Liver (tissue), 9 donors: Measurements from ENCODE around the gene AKT1S1. TPM values are rescaled to one million over a fixed set of nuclear protein-coding genes. Genes with fewer than 3 reads are reported as not detected.

ENCODE experiments used
- DNase-seq: peaks from one replicate; pipeline ENCODE4 v3.0.0-alpha.2; 2017; ENCODE audit warnings: low spot score
- H3K27ac ChIP-seq, 2 donors: one replicate each; pipeline ENCODE4 v1.7.0; 2013; ENCODE audit warnings: inconsistent platforms in 2 of 2, low read length in 2 of 2, control low read depth in 1 of 2, low read depth in 1 of 2, mild to moderate bottlenecking in 1 of 2
- H3K27me3 ChIP-seq, 4 donors: one replicate each; pipeline versions ENCODE4 v1.6.1 to v1.7.0; 2013; ENCODE audit warnings: low read length in 3 of 4, inconsistent platforms in 1 of 4, mild to moderate bottlenecking in 1 of 4, moderate library complexity in 1 of 4; ENCODE audit not compliant: control insufficient read depth in 4 of 4, insufficient read depth in 4 of 4
- H3K36me3 ChIP-seq, 4 donors: one replicate each; pipeline versions ENCODE4 v1.6.1 to v1.7.0; 2013; ENCODE audit warnings: low read length in 3 of 4, mild to moderate bottlenecking in 3 of 4, low read depth in 1 of 4, moderate library complexity in 1 of 4; ENCODE audit not compliant: control insufficient read depth in 4 of 4, insufficient read depth in 3 of 4
- H3K4me1 ChIP-seq, 4 donors: one replicate each; pipeline versions ENCODE4 v1.6.1 to v1.7.0; 2013; ENCODE audit warnings: low read length in 3 of 4, mild to moderate bottlenecking in 3 of 4, moderate library complexity in 1 of 4; ENCODE audit not compliant: control insufficient read depth in 4 of 4, insufficient read depth in 4 of 4
- H3K4me3 ChIP-seq, 3 donors: one replicate each; pipeline versions ENCODE4 v1.6.1 to v1.7.0; 2013; ENCODE audit warnings: low read length in 3 of 3, control low read depth in 1 of 3, low read depth in 1 of 3, mild to moderate bottlenecking in 1 of 3
- H3K9ac ChIP-seq, 2 donors: one replicate each; pipeline ENCODE4 v1.7.0; 2013; ENCODE audit warnings: low read length in 2 of 2, mild to moderate bottlenecking in 2 of 2, moderate library complexity in 2 of 2, control low read depth in 1 of 2, low read depth in 1 of 2
- H3K9me3 ChIP-seq, 4 donors: one replicate each; pipeline versions ENCODE4 v1.6.1 to v1.7.0; 2013; ENCODE audit warnings: low read length in 3 of 4; ENCODE audit not compliant: control insufficient read depth in 4 of 4
- EGR1 ChIP-seq, 2 donors: IDR thresholded peaks; 2 replicates each; pipeline ENCODE4 v1.6.1; 2016 to 2018; ENCODE audit warnings: antibody characterized with exemption in 2 of 2, low read depth in 2 of 2
- FOXA2 ChIP-seq: IDR thresholded peaks from 2 replicates; pipeline ENCODE4 v1.6.1; 2016; ENCODE audit warnings: antibody characterized with exemption
- GABPA ChIP-seq, 2 donors: IDR thresholded peaks in 1 of 2; conservative IDR thresholded peaks in 1 of 2; 2 replicates each; pipeline ENCODE4 v1.6.1; 2016; ENCODE audit warnings: antibody characterized with exemption in 2 of 2, mild to moderate bottlenecking in 1 of 2, moderate library complexity in 1 of 2
- HNF4G ChIP-seq: IDR thresholded peaks from 2 replicates; pipeline ENCODE4 v1.6.1; 2016; ENCODE audit warnings: antibody characterized with exemption
- JUND ChIP-seq, 2 donors: IDR thresholded peaks; 2 replicates each; pipeline ENCODE4 v1.6.1; 2016; ENCODE audit warnings: antibody characterized with exemption in 2 of 2
- RXRA ChIP-seq, 2 donors: IDR thresholded peaks; 2 replicates each; pipeline ENCODE4 v1.6.1; 2017 to 2018; ENCODE audit warnings: antibody characterized with exemption in 2 of 2, mild to moderate bottlenecking in 1 of 2
- SP1 ChIP-seq: IDR thresholded peaks from 2 replicates; pipeline ENCODE4 v1.6.1; 2018; ENCODE audit warnings: antibody characterized with exemption, mild to moderate bottlenecking
- TAF1 ChIP-seq: conservative IDR thresholded peaks from 2 replicates; pipeline ENCODE4 v1.6.1; 2016; ENCODE audit warnings: antibody characterized with exemption, mild to moderate bottlenecking
- YY1 ChIP-seq: IDR thresholded peaks from 2 replicates; pipeline ENCODE4 v1.6.1; 2016; ENCODE audit warnings: antibody characterized with exemption, mild to moderate bottlenecking
- WGBS: extraction: QIAGEN DNeasy Blood & Tissue Kit; methylation state at CpG from one replicate; pipeline ENCODE4 v1.1.7; 2013; 5-methylcytosine and 5-hydroxymethylcytosine counted together
- polyA plus RNA-seq, 2 donors: library from polyadenylated mRNA; stranded (reverse) in 1 of 2; unstranded in 1 of 2; fragments of 200-250 nt in 1 of 2; fragments of >200 nt in 1 of 2; fragmentation: Nextera tagmentation in 1 of 2; extraction: Ambion mirVana in 1 of 2; gene quantifications; one replicate each; pipeline versions ENCODE4 v1.2.1 to v1.2.3, GENCODE V29; 2013 to 2015
- total RNA-seq, 2 donors: library from RNA; depleted of rRNA; stranded (reverse); fragments of >200 nt; gene quantifications; one replicate each; pipeline ENCODE4 v1.2.3, GENCODE V29; 2014
- TF ChIP-seq, protein P1 (sequence below): IDR thresholded peaks from 2 replicates; pipeline ENCODE4 v1.6.1; 2016; ENCODE audit warnings: antibody characterized with exemption
- TF ChIP-seq, protein P2 (sequence below): IDR thresholded peaks from 2 replicates; pipeline ENCODE4 v1.6.1; 2016; ENCODE audit warnings: antibody characterized with exemption
- TF ChIP-seq, protein P3 (sequence below): fragments of 150-350 bp; IDR thresholded peaks from 2 replicates; pipeline ENCODE4 v1.5.1; 2017; ENCODE audit warnings: improper control_type of control experiment, low read depth, low read length; ENCODE audit not compliant: missing input control
- TF ChIP-seq, protein P4 (sequence below): IDR thresholded peaks from 2 replicates; pipeline ENCODE4 v1.6.1; 2016; ENCODE audit warnings: antibody characterized with exemption, mild to moderate bottlenecking
- TF ChIP-seq, protein P5 (sequence below): IDR thresholded peaks from 2 replicates; pipeline ENCODE4 v1.6.1; 2016; ENCODE audit warnings: antibody characterized with exemption
- donor health status: healthy.
- donor health status: healthy.
- donor health status: healthy.
- donor health status: healthy.
- donor health status: healthy.

AKT1S1 gene
- total and polyA plus RNA-seq, 4 donors, result 6.8 to 43.9 (median 12.9) TPM

DNA sequence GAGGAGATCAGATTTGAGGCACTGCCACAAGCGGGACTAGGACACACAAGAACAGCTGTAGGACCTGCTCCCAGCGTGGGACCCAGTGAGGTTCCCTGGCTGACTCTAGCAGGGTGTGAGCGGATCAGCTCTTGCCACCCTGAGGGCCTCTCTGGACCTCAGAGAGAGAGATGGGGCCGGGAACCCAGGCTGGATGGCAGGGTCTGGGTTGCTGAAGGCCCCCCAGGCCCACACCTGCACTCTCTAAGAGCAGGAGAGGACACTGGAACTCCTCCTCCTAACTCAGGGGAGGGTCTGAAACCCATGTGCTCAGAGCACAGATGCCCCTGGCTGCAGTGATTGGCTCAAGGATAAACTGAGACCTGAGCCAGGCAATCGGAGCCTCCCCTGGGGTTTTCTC is 33.0 kb upstream of the AKT1S1 start:
- Histone ChIP-seq H3K27ac (no peak overlapping the region), H3K9ac (no peak overlapping the region), H3K4me1 (peaks cover 0 to 11% (median 4%) of the 10 kb centered on the region in 4 donors), H3K9me3 (no peaks in the 10 kb centered on the region), H3K27me3 (no peaks in the 10 kb centered on the region), H3K36me3 (peaks cover 6 to 37% (median 16%) of the 10 kb centered on the region in 4 donors), H3K4me3 (no peak overlapping the region)
- DNase-seq, result no peak
- TF ChIP-seq TAF1, result no peak
- no peak for TF ChIP-seq YY1
- TF ChIP-seq, protein P1, sequence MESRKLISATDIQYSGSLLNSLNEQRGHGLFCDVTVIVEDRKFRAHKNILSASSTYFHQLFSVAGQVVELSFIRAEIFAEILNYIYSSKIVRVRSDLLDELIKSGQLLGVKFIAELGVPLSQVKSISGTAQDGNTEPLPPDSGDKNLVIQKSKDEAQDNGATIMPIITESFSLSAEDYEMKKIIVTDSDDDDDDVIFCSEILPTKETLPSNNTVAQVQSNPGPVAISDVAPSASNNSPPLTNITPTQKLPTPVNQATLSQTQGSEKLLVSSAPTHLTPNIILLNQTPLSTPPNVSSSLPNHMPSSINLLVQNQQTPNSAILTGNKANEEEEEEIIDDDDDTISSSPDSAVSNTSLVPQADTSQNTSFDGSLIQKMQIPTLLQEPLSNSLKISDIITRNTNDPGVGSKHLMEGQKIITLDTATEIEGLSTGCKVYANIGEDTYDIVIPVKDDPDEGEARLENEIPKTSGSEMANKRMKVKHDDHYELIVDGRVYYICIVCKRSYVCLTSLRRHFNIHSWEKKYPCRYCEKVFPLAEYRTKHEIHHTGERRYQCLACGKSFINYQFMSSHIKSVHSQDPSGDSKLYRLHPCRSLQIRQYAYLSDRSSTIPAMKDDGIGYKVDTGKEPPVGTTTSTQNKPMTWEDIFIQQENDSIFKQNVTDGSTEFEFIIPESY, result no peak
- no peak for TF ChIP-seq SP1
- no peak for TF ChIP-seq HNF4G
- TF ChIP-seq RXRA (IDR thresholded peaks at IDR 0.05), result no peak
- TF ChIP-seq, protein P2, sequence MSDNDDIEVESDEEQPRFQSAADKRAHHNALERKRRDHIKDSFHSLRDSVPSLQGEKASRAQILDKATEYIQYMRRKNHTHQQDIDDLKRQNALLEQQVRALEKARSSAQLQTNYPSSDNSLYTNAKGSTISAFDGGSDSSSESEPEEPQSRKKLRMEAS, result no peak
- TF ChIP-seq FOXA2, result no peak
- TF ChIP-seq, protein P3, sequence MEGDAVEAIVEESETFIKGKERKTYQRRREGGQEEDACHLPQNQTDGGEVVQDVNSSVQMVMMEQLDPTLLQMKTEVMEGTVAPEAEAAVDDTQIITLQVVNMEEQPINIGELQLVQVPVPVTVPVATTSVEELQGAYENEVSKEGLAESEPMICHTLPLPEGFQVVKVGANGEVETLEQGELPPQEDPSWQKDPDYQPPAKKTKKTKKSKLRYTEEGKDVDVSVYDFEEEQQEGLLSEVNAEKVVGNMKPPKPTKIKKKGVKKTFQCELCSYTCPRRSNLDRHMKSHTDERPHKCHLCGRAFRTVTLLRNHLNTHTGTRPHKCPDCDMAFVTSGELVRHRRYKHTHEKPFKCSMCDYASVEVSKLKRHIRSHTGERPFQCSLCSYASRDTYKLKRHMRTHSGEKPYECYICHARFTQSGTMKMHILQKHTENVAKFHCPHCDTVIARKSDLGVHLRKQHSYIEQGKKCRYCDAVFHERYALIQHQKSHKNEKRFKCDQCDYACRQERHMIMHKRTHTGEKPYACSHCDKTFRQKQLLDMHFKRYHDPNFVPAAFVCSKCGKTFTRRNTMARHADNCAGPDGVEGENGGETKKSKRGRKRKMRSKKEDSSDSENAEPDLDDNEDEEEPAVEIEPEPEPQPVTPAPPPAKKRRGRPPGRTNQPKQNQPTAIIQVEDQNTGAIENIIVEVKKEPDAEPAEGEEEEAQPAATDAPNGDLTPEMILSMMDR, result no peak
- TF ChIP-seq, protein P4, sequence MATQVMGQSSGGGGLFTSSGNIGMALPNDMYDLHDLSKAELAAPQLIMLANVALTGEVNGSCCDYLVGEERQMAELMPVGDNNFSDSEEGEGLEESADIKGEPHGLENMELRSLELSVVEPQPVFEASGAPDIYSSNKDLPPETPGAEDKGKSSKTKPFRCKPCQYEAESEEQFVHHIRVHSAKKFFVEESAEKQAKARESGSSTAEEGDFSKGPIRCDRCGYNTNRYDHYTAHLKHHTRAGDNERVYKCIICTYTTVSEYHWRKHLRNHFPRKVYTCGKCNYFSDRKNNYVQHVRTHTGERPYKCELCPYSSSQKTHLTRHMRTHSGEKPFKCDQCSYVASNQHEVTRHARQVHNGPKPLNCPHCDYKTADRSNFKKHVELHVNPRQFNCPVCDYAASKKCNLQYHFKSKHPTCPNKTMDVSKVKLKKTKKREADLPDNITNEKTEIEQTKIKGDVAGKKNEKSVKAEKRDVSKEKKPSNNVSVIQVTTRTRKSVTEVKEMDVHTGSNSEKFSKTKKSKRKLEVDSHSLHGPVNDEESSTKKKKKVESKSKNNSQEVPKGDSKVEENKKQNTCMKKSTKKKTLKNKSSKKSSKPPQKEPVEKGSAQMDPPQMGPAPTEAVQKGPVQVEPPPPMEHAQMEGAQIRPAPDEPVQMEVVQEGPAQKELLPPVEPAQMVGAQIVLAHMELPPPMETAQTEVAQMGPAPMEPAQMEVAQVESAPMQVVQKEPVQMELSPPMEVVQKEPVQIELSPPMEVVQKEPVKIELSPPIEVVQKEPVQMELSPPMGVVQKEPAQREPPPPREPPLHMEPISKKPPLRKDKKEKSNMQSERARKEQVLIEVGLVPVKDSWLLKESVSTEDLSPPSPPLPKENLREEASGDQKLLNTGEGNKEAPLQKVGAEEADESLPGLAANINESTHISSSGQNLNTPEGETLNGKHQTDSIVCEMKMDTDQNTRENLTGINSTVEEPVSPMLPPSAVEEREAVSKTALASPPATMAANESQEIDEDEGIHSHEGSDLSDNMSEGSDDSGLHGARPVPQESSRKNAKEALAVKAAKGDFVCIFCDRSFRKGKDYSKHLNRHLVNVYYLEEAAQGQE, result no peak
- TF ChIP-seq JUND (IDR thresholded peaks at IDR 0.05), result no peak
- TF ChIP-seq EGR1 (IDR thresholded peaks at IDR 0.05; ENCODE audit: low read depth in 2 of 2), result no peak
- no peak for TF ChIP-seq GABPA (IDR thresholded peaks at IDR 0.05 in 1 of 2, conservative IDR thresholded peaks at IDR 0.05 in 1 of 2)
- TF ChIP-seq, protein P5, sequence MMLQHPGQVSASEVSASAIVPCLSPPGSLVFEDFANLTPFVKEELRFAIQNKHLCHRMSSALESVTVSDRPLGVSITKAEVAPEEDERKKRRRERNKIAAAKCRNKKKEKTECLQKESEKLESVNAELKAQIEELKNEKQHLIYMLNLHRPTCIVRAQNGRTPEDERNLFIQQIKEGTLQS, result no peak
- WGBS, result 96% methylated on average over 5 of the region's 5 CpGs
